Epithelial cell of umbilical artery (primary cell): Measurements from ENCODE around the gene ABCF3. TPM values are rescaled to one million over a fixed set of nuclear protein-coding genes. Genes with fewer than 3 reads are reported as not detected.

ENCODE experiments used
- total RNA-seq: library from RNA; depleted of rRNA; stranded (reverse); fragments of >200 nt; gene quantifications from 2 replicates; pipeline ENCODE4 v1.2.3, GENCODE V29; 2014

Gene ABCF3
- 39.2 and 41.6 TPM in 2 replicates for total RNA-seq

GRCh38 chr3:184186184-184186901 is at the start of gene ABCF3:
Gene ABCF3, plus strand, starts transcription at chr3:184186199. Its CDS starts 9 bp downstream, at chr3:184186208.

GRCh38 chr3:184154885-184155643 is 30.9 kb upstream of the ABCF3 start, which contains the start of gene DVL3:
Gene DVL3, plus strand, starts transcription at chr3:184155377. Its CDS starts 259 bp downstream, at chr3:184155636.

GRCh38 chr3:184174646-184175492 is 11.1 kb upstream of the ABCF3 start, which contains the start of gene AP2M1:
Gene AP2M1, plus strand, starts transcription at chr3:184174855. Its CDS starts 2,139 bp downstream, at chr3:184176994.

GRCh38 chr3:184229394-184230080 is 43.5 kb downstream of the ABCF3 start, which contains the start of gene VWA5B2:
Gene VWA5B2, plus strand, starts transcription at chr3:184229585. Its CDS starts 944 bp downstream, at chr3:184230529.

Other genes starting within 250 kb of the ABCF3 start
- 13.0 and 15.2 TPM in 2 replicates for gene ABCC5, start 168.3 kb upstream of the ABCF3 start, total RNA-seq
- gene HTR3D, start 154.5 kb upstream of the ABCF3 start, total RNA-seq, result not detected in 2 replicates
- not detected in 2 replicates for gene HTR3C, start 133.2 kb upstream of the ABCF3 start, total RNA-seq
- not detected in 2 replicates for gene HTR3E, start 89.1 kb upstream of the ABCF3 start, total RNA-seq
- gene EIF2B5, start 50.8 kb upstream of the ABCF3 start, total RNA-seq, result 44.5 and 52.3 TPM in 2 replicates
- 18.5 and 19.6 TPM in 2 replicates for gene DVL3, start 30.8 kb upstream of the ABCF3 start, total RNA-seq
- gene AP2M1, start 11.3 kb upstream of the ABCF3 start, total RNA-seq, result 351 and 389 TPM in 2 replicates
- gene VWA5B2, start 43.4 kb downstream of the ABCF3 start, total RNA-seq, result not detected in 2 replicates
- 26.6 and 32.5 TPM in 2 replicates for gene ALG3, start 62.8 kb downstream of the ABCF3 start, total RNA-seq
- 3.6 and 5.8 TPM in 2 replicates for gene EEF1AKMT4, start 63.5 kb downstream of the ABCF3 start, total RNA-seq
- 0.15 TPM in 1 of 2 replicates, not detected in the other for gene CAMK2N2, start 75.4 kb downstream of the ABCF3 start, total RNA-seq
- gene ECE2, start 89.8 kb downstream of the ABCF3 start, total RNA-seq, result not detected in 2 replicates
- gene PSMD2, start 113.0 kb downstream of the ABCF3 start, total RNA-seq, result 534 and 651 TPM in 2 replicates
- gene EIF4G1, start 128.4 kb downstream of the ABCF3 start, total RNA-seq, result 222 and 225 TPM in 2 replicates
- gene FAM131A, start 151.4 kb downstream of the ABCF3 start, total RNA-seq, result 30.9 and 37.1 TPM in 2 replicates
- gene CLCN2, start 175.4 kb downstream of the ABCF3 start, total RNA-seq, result 1.9 and 3.2 TPM in 2 replicates
- 165 and 180 TPM in 2 replicates for gene POLR2H, start 175.5 kb downstream of the ABCF3 start, total RNA-seq
- gene THPO, start 192.0 kb downstream of the ABCF3 start, total RNA-seq, result under 0.01 TPM in 1 of 2 replicates, not detected in the other
- gene CHRD, start 193.9 kb downstream of the ABCF3 start, total RNA-seq, result 0.15 and 0.32 TPM in 2 replicates